Measurements from ENCODE around the gene GAB1. TPM values are rescaled to one million over a fixed set of nuclear protein-coding genes. Genes with fewer than 3 reads are reported as not detected.
A peak's percentile ranks its signal among the peaks of the same experiment; 100 is the strongest.

Gene GAB1
- total RNA-seq, 2 donors from 2014 or later: 28.3 to 33.3 TPM

- Histone ChIP-seq H3K4me3 (ENCODE audit: low read length) (no peak overlapping the region), H3K9me3 (ENCODE audit: control insufficient read depth, low read length) (no peaks in the 10 kb centered on the region), H3K4me1 (ENCODE audit: control insufficient read depth, insufficient read depth, low read length) (peaks cover 7% of the 10 kb centered on the region), H3K9ac (ENCODE audit: extremely low read depth, low read length, poor library complexity, severe bottlenecking) (no peak overlapping the region), H3K27me3 (ENCODE audit: control insufficient read depth, insufficient read depth, low read length, poor library complexity, severe bottlenecking) (no peaks in the 10 kb centered on the region), H3K36me3 (ENCODE audit: control insufficient read depth, insufficient read depth, low read length) (no peaks in the 10 kb centered on the region), H3K27ac (ENCODE audit: low read depth, low read length) (no peak overlapping the region)
- Mint-ChIP-seq H3K36me3 (ENCODE audit: low read depth) (no peaks in the 10 kb centered on the region), H3K27me3 (ENCODE audit: insufficient read depth) (no peaks in the 10 kb centered on the region), H3K4me1 (peaks cover 53% of the 10 kb centered on the region), H3K4me3 (no peak overlapping the region), H3K27ac (no peak overlapping the region), H3K9me3 (no peaks in the 10 kb centered on the region)
- 68% methylated on average over 3 of the region's 3 CpGs; no CpG with 5 or more reads in 1 of the 2 experiments for whole genome bisulfite sequencing, 2 experiments (ENCODE audit: insufficient coverage in 1 of 2, insufficient read length in 1 of 2)
- TF ChIP-seq, protein P1, sequence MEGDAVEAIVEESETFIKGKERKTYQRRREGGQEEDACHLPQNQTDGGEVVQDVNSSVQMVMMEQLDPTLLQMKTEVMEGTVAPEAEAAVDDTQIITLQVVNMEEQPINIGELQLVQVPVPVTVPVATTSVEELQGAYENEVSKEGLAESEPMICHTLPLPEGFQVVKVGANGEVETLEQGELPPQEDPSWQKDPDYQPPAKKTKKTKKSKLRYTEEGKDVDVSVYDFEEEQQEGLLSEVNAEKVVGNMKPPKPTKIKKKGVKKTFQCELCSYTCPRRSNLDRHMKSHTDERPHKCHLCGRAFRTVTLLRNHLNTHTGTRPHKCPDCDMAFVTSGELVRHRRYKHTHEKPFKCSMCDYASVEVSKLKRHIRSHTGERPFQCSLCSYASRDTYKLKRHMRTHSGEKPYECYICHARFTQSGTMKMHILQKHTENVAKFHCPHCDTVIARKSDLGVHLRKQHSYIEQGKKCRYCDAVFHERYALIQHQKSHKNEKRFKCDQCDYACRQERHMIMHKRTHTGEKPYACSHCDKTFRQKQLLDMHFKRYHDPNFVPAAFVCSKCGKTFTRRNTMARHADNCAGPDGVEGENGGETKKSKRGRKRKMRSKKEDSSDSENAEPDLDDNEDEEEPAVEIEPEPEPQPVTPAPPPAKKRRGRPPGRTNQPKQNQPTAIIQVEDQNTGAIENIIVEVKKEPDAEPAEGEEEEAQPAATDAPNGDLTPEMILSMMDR (conservative IDR thresholded peaks at IDR 0.05): no peak
- no peak for DNase-seq
Observed at GRCh38 chr4:143356493-143356892, 19.8 kb downstream of the GAB1 start.

- no peaks in the 10 kb centered on the region for H3K9me3 ChIP-seq (ENCODE audit: control insufficient read depth, low read length)
- Mint-ChIP-seq H3K9me3 (no peaks in the 10 kb centered on the region), H3K27ac (peak overlapping the region; percentile 31), H3K4me1 (peaks cover 47% of the 10 kb centered on the region), H3K27me3 (ENCODE audit: insufficient read depth) (no peaks in the 10 kb centered on the region), H3K36me3 (ENCODE audit: low read depth) (no peaks in the 10 kb centered on the region), H3K4me3 (no peak overlapping the region)
- DNase-seq: no peak
- 78% methylated on average over 1 of the region's 1 CpG; no CpG with 5 or more reads in 1 of the 2 experiments for WGBS, 2 experiments (ENCODE audit: insufficient coverage in 1 of 2, insufficient read length in 1 of 2)
- no peaks in the 10 kb centered on the region for H3K27me3 ChIP-seq (ENCODE audit: control insufficient read depth, insufficient read depth, low read length, poor library complexity, severe bottlenecking)
- peaks cover 4% of the 10 kb centered on the region for H3K4me1 ChIP-seq (ENCODE audit: control insufficient read depth, insufficient read depth, low read length)
- H3K27ac ChIP-seq (ENCODE audit: low read depth, low read length): no peak overlapping the region
- TF ChIP-seq, protein P1 (conservative IDR thresholded peaks at IDR 0.05): no peak
- no peaks in the 10 kb centered on the region for H3K36me3 ChIP-seq (ENCODE audit: control insufficient read depth, insufficient read depth, low read length)
- no peak overlapping the region for H3K9ac ChIP-seq (ENCODE audit: extremely low read depth, low read length, poor library complexity, severe bottlenecking)
- no peak overlapping the region for H3K4me3 ChIP-seq (ENCODE audit: low read length)
Observed at GRCh38 chr4:143357161-143357845, 20.6 kb downstream of the GAB1 start.

DNA sequence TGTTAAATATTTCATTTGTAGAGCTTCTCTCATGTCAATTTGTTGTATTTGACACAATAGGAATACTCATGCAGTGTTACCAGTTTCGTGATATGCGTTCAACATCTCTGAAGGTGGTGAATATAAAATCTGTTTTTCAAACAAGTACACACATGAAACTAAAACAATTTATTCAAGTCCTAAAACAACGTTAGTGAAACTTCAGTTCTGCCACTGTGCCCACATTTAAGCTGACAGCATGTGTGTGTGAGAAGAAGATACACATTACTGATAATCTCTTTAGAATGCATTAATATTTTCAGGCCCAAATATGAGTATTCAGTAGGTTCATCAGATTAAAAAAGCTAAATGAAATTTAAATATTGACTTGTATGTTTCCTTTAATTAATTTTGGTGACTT is 21.7 kb downstream of the GAB1 start:
- H3K9me3 ChIP-seq (ENCODE audit: control insufficient read depth, low read length): no peaks in the 10 kb centered on the region
- H3K36me3 ChIP-seq (ENCODE audit: control insufficient read depth, insufficient read depth, low read length): no peaks in the 10 kb centered on the region
- H3K27ac ChIP-seq (ENCODE audit: low read depth, low read length): no peak overlapping the region
- WGBS, 2 experiments (ENCODE audit: insufficient coverage in 1 of 2, insufficient read length in 1 of 2): 87 to 100% methylated on average over 1 to 3 of the region's 3 CpGs
- Mint-ChIP-seq H3K27me3 (ENCODE audit: insufficient read depth) (no peaks in the 10 kb centered on the region), H3K36me3 (ENCODE audit: low read depth) (no peaks in the 10 kb centered on the region), H3K9me3 (no peaks in the 10 kb centered on the region), H3K27ac (no peak overlapping the region), H3K4me1 (peaks cover 46% of the 10 kb centered on the region), H3K4me3 (no peak overlapping the region)
- H3K27me3 ChIP-seq (ENCODE audit: control insufficient read depth, insufficient read depth, low read length, poor library complexity, severe bottlenecking): no peaks in the 10 kb centered on the region
- TF ChIP-seq, protein P1 (conservative IDR thresholded peaks at IDR 0.05): no peak
- no peak overlapping the region for H3K9ac ChIP-seq (ENCODE audit: extremely low read depth, low read length, poor library complexity, severe bottlenecking)
- peaks cover 3% of the 10 kb centered on the region for H3K4me1 ChIP-seq (ENCODE audit: control insufficient read depth, insufficient read depth, low read length)
- no peak overlapping the region for H3K4me3 ChIP-seq (ENCODE audit: low read length)
- no peak for DNase-seq

Data from endodermal cell (in vitro differentiated cells).